ENCODE results near the gene HSD17B10. TPM values are rescaled to one million over a fixed set of nuclear protein-coding genes. Genes with fewer than 3 reads are reported as not detected.

HSD17B10 gene
- total and polyA plus RNA-seq, 12 donors, result 64.5 to 177 (median 131) TPM

DNA sequence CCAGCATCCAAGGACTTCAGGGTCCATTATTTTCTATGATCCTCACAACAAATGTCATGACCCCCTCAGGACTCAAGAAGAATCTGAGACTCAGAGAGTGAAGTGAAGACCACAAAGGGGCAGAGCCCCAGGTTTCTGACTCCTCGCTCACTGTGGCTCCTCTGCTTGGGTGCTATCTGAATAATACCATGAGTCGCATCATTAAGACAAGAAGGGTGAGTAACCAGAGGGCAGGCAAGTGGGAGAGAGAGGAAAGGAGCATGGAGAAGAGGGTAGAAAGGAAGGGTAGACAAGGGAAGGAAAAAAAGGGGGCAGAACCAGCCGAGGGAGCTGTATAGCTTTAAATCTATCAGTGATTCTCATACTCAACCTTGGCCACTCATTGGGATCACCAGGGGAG is 15.5 kb upstream of the HSD17B10 start:
- 73 to 87% (median 79%) methylated on average over 3 of the region's 3 CpGs for WGBS, 4 donors
- H3K4me1 ChIP-seq (replicated peaks in 1 of 2), result no peaks in the 10 kb centered on the region
- H3K27me3 ChIP-seq, result peaks cover 6% of the 10 kb centered on the region
- intact Hi-C loops (cut with DNase I), result loop anchor here in 1 of 2 donors (10.0 kb wide), 1 partner anchor 125 kb away; no protein-coding TSS in a partner anchor
- no peaks in the 10 kb centered on the region for H3K36me3 ChIP-seq (replicated peaks in 1 of 2)
- H3K4me3 ChIP-seq, result no peak overlapping the region
- no peaks in the 10 kb centered on the region for H3K9me3 ChIP-seq (replicated peaks in 1 of 3)
- no peak overlapping the region for H3K27ac ChIP-seq
- DNase-seq, result no peak
- TF ChIP-seq POLR2A (IDR thresholded peaks at IDR 0.05), result no peak
- TF ChIP-seq, protein P1, sequence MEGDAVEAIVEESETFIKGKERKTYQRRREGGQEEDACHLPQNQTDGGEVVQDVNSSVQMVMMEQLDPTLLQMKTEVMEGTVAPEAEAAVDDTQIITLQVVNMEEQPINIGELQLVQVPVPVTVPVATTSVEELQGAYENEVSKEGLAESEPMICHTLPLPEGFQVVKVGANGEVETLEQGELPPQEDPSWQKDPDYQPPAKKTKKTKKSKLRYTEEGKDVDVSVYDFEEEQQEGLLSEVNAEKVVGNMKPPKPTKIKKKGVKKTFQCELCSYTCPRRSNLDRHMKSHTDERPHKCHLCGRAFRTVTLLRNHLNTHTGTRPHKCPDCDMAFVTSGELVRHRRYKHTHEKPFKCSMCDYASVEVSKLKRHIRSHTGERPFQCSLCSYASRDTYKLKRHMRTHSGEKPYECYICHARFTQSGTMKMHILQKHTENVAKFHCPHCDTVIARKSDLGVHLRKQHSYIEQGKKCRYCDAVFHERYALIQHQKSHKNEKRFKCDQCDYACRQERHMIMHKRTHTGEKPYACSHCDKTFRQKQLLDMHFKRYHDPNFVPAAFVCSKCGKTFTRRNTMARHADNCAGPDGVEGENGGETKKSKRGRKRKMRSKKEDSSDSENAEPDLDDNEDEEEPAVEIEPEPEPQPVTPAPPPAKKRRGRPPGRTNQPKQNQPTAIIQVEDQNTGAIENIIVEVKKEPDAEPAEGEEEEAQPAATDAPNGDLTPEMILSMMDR (IDR thresholded peaks at IDR 0.05), result no peak

DNA sequence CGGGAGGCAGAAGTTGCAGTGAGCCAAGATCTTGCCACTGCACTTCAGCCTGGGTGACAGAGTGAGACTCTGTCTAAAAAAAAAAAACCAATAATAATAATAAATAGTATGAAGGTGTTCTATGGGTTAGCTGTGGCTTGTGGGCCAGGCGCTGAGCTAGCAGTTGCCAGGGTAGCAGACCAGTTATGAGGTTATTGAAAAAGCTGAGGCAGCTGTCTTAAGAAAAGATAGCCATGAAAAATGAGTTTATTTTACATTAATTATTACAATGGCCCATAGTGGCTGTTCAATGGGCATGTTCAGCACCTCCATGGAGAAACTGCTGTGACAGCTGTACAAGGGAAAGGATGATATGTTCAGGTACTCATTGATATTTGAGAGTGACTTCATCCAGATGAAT is 13.3 kb upstream of the HSD17B10 start:
- DNase-seq, result no peak
- no peak overlapping the region for H3K4me3 ChIP-seq
- H3K9me3 ChIP-seq (replicated peaks in 1 of 3), result no peaks in the 10 kb centered on the region
- WGBS, 4 donors, result 80 to 93% (median 84%) methylated on average over 2 of the region's 2 CpGs
- peaks cover 3% of the 10 kb centered on the region for H3K27me3 ChIP-seq
- intact Hi-C loops (cut with DNase I), result loop anchor here in 1 of 2 donors (10.0 kb wide), 1 partner anchor 123 kb away; no protein-coding TSS in a partner anchor
- H3K36me3 ChIP-seq (replicated peaks in 1 of 2), result no peaks in the 10 kb centered on the region
- no peak for TF ChIP-seq POLR2A (IDR thresholded peaks at IDR 0.05)
- TF ChIP-seq, protein P1 (IDR thresholded peaks at IDR 0.05), result no peak
- H3K4me1 ChIP-seq (replicated peaks in 1 of 2), result no peaks in the 10 kb centered on the region
- no peak overlapping the region for H3K27ac ChIP-seq

DNA sequence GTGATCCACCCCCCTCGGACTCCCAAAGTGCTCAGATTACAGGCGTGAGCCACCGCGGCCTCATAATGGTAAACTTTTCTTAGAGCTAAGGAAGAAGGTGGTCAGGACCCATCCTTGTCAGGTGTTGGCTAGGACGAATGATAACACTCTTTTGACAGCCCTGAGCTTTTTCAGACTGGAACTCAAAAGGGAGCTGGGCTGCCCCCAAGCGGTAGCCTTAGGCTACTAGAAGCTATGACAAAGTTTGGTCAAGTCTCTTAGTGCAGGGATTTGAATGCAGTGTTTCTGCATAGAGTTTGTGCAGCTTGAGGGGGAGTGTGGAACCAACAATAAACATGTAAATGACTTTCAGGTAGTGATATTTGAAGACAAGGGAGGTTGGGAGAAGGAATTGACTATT is 11.8 kb upstream of the HSD17B10 start:
- TF ChIP-seq POLR2A (IDR thresholded peaks at IDR 0.05), result no peak
- TF ChIP-seq, protein P1 (IDR thresholded peaks at IDR 0.05), result peak; percentile 31 to 56 (median 42)
- DNase-seq, result peak; percentile 28 to 66 (median 48)
- Histone ChIP-seq H3K27ac (no peak overlapping the region), H3K27me3 (peaks cover 3% of the 10 kb centered on the region), H3K36me3 (replicated peaks in 1 of 2) (no peaks in the 10 kb centered on the region), H3K4me3 (no peak overlapping the region), H3K4me1 (replicated peaks in 1 of 2) (peaks cover 4 to 9% of the 10 kb centered on the region in 2 donors), H3K9me3 (replicated peaks in 1 of 3) (no peaks in the 10 kb centered on the region)
- intact Hi-C loops (cut with DNase I), result loop anchor here in 1 of 2 donors (10.0 kb wide), 1 partner anchor 121 kb away; no protein-coding TSS in a partner anchor
- 11 to 26% (median 16%) methylated on average over 5 to 6 of the region's 6 CpGs for WGBS, 4 donors

DNA sequence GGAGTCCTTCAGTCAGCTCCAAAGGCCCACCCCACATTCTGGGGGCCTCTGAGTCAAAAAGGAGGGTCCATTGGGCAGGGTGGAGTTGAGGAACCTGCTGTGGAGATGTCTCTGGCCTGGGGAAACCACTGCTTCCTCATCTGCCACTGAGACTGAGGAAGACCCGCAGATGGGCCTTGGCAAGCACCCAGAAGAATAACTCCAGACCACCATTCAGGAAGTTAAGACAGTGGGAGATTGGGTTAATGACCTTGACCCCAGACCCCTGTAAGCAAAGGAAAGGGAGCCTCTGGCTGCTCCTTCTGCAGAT is 8.1 kb upstream of the HSD17B10 start:
- H3K4me1 ChIP-seq (replicated peaks in 1 of 2), result peaks cover 5 to 17% of the 10 kb centered on the region in 2 donors
- H3K4me3 ChIP-seq, result peak overlapping the region in 1 of 4 donors; percentile 43
- no peaks in the 10 kb centered on the region for H3K27me3 ChIP-seq
- H3K9me3 ChIP-seq (replicated peaks in 1 of 3), result no peaks in the 10 kb centered on the region
- 24 to 60% (median 37%) methylated on average over 1 of the region's 1 CpG; no CpG with 5 or more reads in 1 of the 4 donors for WGBS, 4 donors
- TF ChIP-seq, protein P1 (IDR thresholded peaks at IDR 0.05), result no peak
- TF ChIP-seq POLR2A (IDR thresholded peaks at IDR 0.05), result no peak
- no peak for DNase-seq
- intact Hi-C loops (cut with DNase I), result loop anchor here in 1 of 2 donors (10.0 kb wide), 1 partner anchor 117 kb away; no protein-coding TSS in a partner anchor
- H3K27ac ChIP-seq, result peak overlapping the region in 2 of 5 donors; percentile 82 to 91
- H3K36me3 ChIP-seq (replicated peaks in 1 of 2), result no peaks in the 10 kb centered on the region

Data from adrenal gland (tissue), 12 donors.